ENCODE measurements around the gene TULP4. TPM values are rescaled to one million over a fixed set of nuclear protein-coding genes. Genes with fewer than 3 reads are reported as not detected.
"Not testable (repeated sequence)": the region's sequence is repeated elsewhere in the genome, so short reads cannot be mapped to it uniquely, and the experiment has no call there.

Gene TULP4
- total RNA-seq, 1 experiment from 2014 or later: 62.1 TPM

GRCh38 chr6:158557110-158557509 lies 244.8 kb downstream of the TULP4 start:
- not testable (repeated sequence) for DNase-seq (ENCODE audit: low read depth)

- DNase-seq (ENCODE audit: low read depth): no peak
These were observed 245.7 kb downstream of the TULP4 start for GRCh38 chr6:158557927-158558326.

GRCh38 chr6:158558415-158559306 lies 246.4 kb downstream of the TULP4 start:
- DNase-seq (ENCODE audit: low read depth): no peak

- peak; percentile 8 for DNase-seq (ENCODE audit: low read depth)
These were observed 247.2 kb downstream of the TULP4 start for GRCh38 chr6:158559338-158559894.

- peak; percentile 83 for DNase-seq (ENCODE audit: low read depth)
These were observed 247.9 kb downstream of the TULP4 start, which contains the start of gene TMEM181 for GRCh38 chr6:158559895-158560835. TSS of gene TMEM181 (plus strand) at chr6:158560091. CDS start at chr6:158560225, 134 bp downstream.

- DNase-seq (ENCODE audit: low read depth): peak; percentile 26
These were observed 248.6 kb downstream of the TULP4 start for GRCh38 chr6:158560836-158561320.

Other genes with a start within 250 kb of the TULP4 start
- 9.0 and 10.1 TPM in 2 replicates for gene SERAC1, start 144.2 kb upstream of the TULP4 start, total RNA-seq (2014; rRNA removed; shearing (Covaris generic))
- gene GTF2H5, start 144.1 kb upstream of the TULP4 start, total RNA-seq (2014; rRNA removed; shearing (Covaris generic)): 5.6 and 7.2 TPM in 2 replicates
- gene TMEM181, start 247.6 kb downstream of the TULP4 start, total RNA-seq (2014; rRNA removed; shearing (Covaris generic)): 32.6 and 37.6 TPM in 2 replicates